Fibroblast of lung (primary cell): ENCODE data around the gene AP3D1.

Experiments
- EZH2 ChIP-seq: IDR thresholded peaks from 2 replicates; pipeline ENCODE4 v1.5.1; 2012; ENCODE audit warnings: low read length, control low read depth, mild to moderate bottlenecking; ENCODE audit errors: missing control alignments
- TF ChIP-seq, protein P1 (sequence below), 2 donors: IDR thresholded peaks in 1 of 2; conservative IDR thresholded peaks in 1 of 2; 1 replicate in 1 of 2; 2 replicates in 1 of 2; pipeline ENCODE4 v1.5.1; 2011 to 2012; ENCODE audit warnings: low read length in 2 of 2, control low read depth in 1 of 2, inconsistent platforms in 1 of 2, low read depth in 1 of 2, mild to moderate bottlenecking in 1 of 2

DNA sequence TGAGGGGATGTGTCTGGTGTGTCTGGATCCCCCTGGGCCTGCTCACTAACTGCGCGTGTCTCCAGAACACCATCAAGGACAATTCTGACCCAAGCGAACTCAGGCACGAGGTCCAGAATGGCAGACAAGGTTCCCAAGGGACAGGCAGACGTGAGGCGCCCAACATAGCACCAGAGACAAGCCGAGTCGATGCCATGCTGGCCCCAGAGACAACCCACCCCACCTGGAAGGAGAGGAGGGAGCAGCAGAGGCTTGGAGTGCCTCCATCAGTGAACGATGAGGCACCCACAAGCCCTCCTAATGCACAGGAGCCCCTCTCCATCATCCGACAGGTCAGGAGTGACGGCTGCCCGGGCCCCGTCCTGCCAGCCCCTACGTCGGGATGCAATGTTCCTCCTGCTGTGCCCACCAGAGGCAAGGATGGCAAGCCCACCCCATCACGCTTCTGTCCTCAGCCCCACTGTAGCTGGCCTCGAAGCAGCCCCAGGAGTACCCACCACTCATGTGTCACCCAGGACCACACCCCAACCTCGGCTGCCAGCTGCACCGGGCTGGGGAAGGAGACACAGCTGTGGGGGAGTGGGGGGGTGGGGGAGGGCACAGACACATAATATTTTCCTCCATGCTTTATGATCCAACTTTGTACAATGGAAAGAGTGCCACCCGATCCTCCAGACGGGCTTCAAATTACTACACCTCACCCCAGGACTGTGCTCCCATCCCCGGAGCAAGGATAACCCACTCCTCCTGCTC lies 11.8 kb downstream of the AP3D1 start:
- TF ChIP-seq, protein P1, sequence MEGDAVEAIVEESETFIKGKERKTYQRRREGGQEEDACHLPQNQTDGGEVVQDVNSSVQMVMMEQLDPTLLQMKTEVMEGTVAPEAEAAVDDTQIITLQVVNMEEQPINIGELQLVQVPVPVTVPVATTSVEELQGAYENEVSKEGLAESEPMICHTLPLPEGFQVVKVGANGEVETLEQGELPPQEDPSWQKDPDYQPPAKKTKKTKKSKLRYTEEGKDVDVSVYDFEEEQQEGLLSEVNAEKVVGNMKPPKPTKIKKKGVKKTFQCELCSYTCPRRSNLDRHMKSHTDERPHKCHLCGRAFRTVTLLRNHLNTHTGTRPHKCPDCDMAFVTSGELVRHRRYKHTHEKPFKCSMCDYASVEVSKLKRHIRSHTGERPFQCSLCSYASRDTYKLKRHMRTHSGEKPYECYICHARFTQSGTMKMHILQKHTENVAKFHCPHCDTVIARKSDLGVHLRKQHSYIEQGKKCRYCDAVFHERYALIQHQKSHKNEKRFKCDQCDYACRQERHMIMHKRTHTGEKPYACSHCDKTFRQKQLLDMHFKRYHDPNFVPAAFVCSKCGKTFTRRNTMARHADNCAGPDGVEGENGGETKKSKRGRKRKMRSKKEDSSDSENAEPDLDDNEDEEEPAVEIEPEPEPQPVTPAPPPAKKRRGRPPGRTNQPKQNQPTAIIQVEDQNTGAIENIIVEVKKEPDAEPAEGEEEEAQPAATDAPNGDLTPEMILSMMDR (conservative IDR thresholded peaks at IDR 0.05 in 1 of 2, IDR thresholded peaks at IDR 0.05 in 1 of 2; ENCODE audit: low read depth in 1 of 2, low read length in 2 of 2) = no peak
- no peak for TF ChIP-seq EZH2
